ENCODE data around the gene SEMA3F. TPM values are rescaled to one million over a fixed set of nuclear protein-coding genes. Genes with fewer than 3 reads are reported as not detected.

Gene SEMA3F
- total RNA-seq, 1 donor from 2014 or later: 106 TPM

DNA sequence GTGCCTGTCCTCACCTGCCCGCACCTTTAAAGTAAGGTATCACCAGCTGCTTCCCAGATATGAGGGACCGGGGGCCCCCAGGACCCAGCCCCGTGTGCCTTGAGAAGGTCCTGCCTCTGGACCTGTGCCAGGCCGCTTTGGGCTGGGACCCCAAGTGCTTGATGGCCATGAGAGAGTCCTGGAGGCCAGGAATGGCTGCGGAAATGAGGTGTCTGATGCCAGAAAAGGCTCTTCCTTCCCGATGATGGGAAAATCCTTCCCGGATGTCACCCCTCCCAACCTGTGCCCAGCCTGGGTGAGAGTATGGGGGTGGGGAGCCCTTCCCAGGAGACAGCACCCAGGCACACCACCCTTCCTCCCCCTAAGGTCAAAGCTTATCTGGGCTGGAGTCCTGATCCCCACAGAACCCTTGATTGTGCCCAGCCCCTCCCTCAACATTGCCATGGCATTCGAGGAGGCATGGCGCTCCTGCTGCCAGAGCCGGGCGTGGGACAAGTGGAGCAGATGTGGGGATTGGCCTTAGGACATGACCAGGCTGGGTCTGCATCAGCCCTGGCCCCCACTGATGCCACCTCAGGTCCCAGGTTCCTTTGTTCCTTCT is 14.2 kb downstream of the SEMA3F start:
- DNase-seq (ENCODE audit: extremely low read depth, low read depth, low spot score): no peak

DNA sequence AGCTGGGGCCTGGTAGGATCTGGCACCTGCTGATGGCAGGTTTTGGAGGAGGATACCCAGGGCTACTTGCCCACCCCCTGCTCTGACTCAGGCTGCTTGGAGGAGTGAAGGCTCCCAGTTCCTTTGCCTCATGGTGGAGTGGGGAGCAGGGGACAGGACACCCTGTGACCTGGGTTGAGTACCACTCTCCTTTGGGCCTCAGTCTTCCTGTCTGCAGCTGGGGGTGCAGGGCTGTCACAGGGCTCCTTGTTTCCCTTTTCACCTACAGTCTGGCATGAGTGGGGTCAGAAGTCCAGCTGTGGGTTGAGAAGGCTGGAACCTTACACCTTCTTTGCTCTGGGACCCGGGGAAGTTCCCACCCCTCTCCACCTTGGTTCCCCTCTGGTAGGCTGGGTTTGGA is 14.7 kb downstream of the SEMA3F start:
- no peak for DNase-seq (ENCODE audit: extremely low read depth, low read depth, low spot score)

GRCh38 chr3:50170689-50171088 is 15.6 kb downstream of the SEMA3F start:
- peak; percentile 86 for DNase-seq (ENCODE audit: extremely low read depth, low read depth, low spot score)

- no peak for DNase-seq (ENCODE audit: extremely low read depth, low read depth, low spot score)
Observed at GRCh38 chr3:50171540-50172301, 16.6 kb downstream of the SEMA3F start.

DNA sequence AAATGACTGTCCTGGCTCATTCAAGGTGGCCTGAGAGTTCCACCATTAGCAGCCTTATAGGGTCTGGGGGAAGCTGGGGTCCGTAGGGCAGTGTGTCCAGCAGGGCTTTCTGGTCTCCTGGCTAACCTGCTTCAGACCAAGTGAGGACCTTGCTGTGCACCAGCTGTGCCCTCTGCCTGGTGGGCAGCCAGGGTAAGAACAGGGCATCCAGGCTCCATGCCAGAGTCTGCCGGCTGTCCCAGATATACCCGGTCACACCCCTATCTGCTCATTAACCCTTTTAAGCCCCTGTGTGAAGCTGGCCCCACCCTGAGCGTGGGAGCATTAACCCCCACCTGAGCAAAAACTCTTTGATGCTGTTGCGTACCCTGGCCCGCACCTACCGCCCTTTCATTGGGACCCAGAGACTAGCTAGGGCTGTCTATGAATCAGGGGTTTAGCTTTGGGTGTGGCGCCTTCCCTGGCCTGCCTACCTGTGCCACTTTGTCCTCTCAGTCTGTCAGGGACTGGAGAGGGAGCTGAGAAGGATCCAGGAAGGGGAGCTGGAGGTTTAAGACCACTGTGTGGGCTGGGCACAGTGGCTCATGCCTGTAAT is 17.6 kb downstream of the SEMA3F start:
- DNase-seq (ENCODE audit: extremely low read depth, low read depth, low spot score): no peak

- no peak for DNase-seq (ENCODE audit: extremely low read depth, low read depth, low spot score)
Observed at GRCh38 chr3:50173685-50174516, 18.8 kb downstream of the SEMA3F start.

GRCh38 chr3:50174517-50174895 is 19.4 kb downstream of the SEMA3F start:
- no peak for DNase-seq (ENCODE audit: extremely low read depth, low read depth, low spot score)

DNA sequence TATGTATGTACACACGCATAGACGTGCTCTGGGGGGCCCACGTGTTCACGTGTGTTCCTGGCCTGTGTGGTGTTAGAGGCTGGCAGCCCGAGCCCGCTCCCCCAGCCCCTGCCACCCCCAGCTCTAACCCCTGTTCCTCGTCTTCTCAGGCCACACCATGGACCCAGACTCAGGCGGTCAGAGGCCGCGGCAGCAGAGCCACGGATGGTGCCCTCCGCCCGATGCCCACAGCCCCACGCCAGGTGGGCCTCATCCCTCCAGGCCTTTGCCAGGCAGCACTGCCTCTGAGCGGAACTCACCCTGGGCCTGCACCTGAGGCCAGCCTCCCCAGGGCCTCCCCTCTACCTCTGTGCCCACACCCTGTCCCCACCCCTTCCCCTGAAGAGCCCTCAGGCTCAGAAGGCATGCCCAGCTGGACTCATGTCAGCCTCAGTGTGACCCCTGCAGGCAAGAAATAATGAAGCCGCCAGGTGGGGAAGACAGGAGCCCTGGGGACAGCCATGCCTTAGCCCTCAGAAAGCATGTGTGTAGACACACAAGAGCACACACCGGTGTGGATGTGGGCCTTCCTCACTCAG is 19.9 kb downstream of the SEMA3F start:
- no peak for DNase-seq (ENCODE audit: extremely low read depth, low read depth, low spot score)

GRCh38 chr3:50177346-50177745 is 22.2 kb downstream of the SEMA3F start:
- DNase-seq (ENCODE audit: extremely low read depth, low read depth, low spot score): no peak

- DNase-seq (ENCODE audit: extremely low read depth, low read depth, low spot score): no peak
Observed at GRCh38 chr3:50179710-50180109, 24.6 kb downstream of the SEMA3F start.

- no peak for DNase-seq (ENCODE audit: extremely low read depth, low read depth, low spot score)
Observed at GRCh38 chr3:50181985-50182384, 26.9 kb downstream of the SEMA3F start.

- no peak for DNase-seq (ENCODE audit: extremely low read depth, low read depth, low spot score)
Observed at GRCh38 chr3:50182533-50183099, 27.5 kb downstream of the SEMA3F start.

DNA sequence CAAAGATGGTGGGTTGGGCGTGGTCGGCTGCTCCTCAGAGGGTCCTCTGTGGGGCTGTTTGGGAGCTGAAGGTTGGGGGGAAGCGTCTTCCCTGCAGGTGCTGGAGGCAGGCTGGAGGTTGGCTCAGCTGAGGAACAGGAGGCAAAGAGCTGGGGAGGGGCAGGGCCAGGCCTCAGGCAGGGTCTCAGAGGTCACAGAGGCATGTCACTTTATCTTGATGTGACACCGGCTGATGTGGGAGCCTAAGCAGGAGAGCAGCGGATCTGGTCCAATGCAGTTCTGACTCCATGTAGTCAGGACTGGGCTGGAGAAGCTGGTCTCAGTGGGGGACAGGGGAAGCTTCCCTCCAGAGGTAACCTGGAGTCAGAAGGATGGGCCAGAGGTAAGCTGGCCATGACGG is 28.6 kb downstream of the SEMA3F start:
- no peak for DNase-seq (ENCODE audit: extremely low read depth, low read depth, low spot score)

DNA sequence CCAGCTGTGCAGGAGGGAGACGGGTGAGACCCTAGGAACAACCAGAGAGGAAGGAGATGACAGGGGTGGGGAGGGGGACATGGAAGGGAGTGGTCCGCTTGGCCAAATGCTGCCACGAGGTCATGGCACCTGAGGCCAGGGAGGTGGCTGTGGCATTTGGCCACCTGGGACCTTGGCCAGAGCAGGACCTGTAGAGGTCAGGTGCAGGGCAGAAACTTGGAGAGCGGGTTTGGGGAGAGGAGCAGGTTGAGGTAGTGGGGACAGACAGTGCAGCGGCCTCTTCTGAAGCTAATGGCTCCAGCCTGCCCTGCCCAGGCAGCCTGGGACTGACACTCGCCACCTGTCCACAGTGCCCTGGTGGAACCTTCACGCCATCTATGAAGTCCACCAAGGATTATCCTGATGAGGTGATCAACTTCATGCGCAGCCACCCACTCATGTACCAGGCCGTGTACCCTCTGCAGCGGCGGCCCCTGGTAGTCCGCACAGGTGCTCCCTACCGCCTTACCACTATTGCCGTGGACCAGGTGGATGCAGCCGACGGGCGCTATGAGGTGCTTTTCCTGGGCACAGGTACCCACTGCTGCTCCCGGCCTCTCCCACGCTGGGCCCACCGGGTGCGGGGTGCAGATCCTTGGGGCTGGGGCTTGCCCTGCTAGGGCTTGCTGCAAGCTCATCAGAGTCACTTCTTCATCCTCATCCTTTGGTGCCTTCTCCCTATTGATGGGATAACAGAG is 29.3 kb downstream of the SEMA3F start:
- DNase-seq (ENCODE audit: extremely low read depth, low read depth, low spot score): no peak

DNA sequence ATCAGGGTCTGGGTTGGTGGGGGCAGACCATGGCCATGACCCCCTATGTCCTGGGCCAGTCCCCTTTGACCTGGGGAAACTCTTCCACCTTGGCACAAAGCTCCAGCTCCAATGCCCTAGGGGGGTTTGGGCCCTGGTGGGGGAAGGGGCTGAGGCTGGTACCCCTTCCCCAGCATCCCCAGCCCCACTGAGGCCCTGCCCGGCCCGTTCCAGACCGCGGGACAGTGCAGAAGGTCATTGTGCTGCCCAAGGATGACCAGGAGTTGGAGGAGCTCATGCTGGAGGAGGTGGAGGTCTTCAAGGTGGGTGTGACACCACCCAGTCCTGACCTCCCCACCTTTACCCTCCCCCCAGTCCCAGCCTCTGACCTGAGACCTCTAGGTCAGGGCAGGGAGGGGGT is 30.1 kb downstream of the SEMA3F start:
- no peak for DNase-seq (ENCODE audit: extremely low read depth, low read depth, low spot score)

DNA sequence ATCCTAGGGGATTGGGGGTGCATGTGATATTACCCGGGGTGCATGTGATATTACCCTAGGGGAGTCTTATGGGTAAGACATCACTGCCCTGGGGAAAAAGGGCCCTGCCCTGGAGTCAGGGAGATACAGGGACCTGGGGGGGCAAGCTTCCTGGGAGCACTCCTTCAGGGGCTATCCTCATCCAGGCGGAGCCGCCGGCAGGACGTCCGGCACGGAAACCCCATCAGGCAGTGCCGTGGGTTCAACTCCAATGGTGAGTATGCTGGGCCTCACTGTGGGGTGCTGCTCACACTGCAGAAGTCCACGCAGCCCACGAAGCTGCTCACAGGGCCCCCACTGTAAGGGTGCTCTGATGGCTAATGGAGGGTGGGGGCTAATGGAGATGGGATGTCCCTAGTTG is 31.0 kb downstream of the SEMA3F start:
- DNase-seq (ENCODE audit: extremely low read depth, low read depth, low spot score): no peak

DNA sequence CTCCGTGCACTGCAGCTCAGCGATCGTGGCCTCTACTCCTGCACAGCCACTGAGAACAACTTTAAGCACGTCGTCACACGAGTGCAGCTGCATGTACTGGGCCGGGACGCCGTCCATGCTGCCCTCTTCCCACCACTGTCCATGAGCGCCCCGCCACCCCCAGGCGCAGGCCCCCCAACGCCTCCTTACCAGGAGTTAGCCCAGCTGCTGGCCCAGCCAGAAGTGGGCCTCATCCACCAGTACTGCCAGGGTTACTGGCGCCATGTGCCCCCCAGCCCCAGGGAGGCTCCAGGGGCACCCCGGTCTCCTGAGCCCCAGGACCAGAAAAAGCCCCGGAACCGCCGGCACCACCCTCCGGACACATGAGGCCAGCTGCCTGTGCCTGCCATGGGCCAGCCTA is 32.6 kb downstream of the SEMA3F start:
- no peak for DNase-seq (ENCODE audit: extremely low read depth, low read depth, low spot score)

DNA sequence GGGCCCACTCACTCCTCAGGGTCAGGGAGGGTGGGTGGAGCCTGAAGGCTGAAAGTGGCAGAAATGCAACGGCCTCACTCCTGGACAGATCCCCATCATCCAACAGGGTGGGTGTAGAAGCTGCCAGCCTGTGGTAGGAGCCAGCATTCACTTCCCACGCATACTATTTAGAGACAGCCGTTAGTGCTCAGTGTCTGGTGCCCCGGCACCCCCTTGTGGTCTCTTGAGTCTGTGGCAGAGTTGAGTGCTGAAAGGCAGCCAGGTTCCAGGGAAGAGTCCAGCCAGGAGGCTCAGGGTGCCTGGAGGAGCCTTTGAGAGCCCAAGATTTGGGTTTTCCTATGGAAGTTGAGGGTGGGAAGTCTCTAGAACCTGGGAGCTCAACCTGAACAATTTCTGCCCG is 34.1 kb downstream of the SEMA3F start:
- DNase-seq (ENCODE audit: extremely low read depth, low read depth, low spot score): no peak

- no peak for DNase-seq (ENCODE audit: extremely low read depth, low read depth, low spot score)
Observed at GRCh38 chr3:50189989-50190388, 34.9 kb downstream of the SEMA3F start.
